Neural crest cell (in vitro differentiated cells): ENCODE measurements around the gene LIF. TPM values are rescaled to one million over a fixed set of nuclear protein-coding genes. Genes with fewer than 3 reads are reported as not detected.

Experiments used
- DNase-seq: peaks from one replicate; pipeline ENCODE4 v3.0.0; 2021; ENCODE audit warnings: low read depth, mixed read lengths, low spot score
- H3K27ac Mint-ChIP-seq: one replicate; pipeline ENCODE4 v1.8.0; 2021; ENCODE audit warnings: mild to moderate bottlenecking, mixed read lengths; ENCODE audit not compliant: unreplicated experiment
- H3K27me3 Mint-ChIP-seq: 2 replicates; pipeline ENCODE4 v1.8.0; 2021; ENCODE audit warnings: low read depth, mild to moderate bottlenecking, mixed read lengths
- H3K36me3 Mint-ChIP-seq: 2 replicates; pipeline ENCODE4 v1.8.0; 2021; ENCODE audit warnings: low read depth, mild to moderate bottlenecking, mixed read lengths
- H3K4me1 Mint-ChIP-seq: 2 replicates; pipeline ENCODE4 v1.8.0; 2021; ENCODE audit warnings: mixed read lengths
- H3K4me3 Mint-ChIP-seq: one replicate; pipeline ENCODE4 v1.8.0; 2021; ENCODE audit warnings: mild to moderate bottlenecking, mixed read lengths
- H3K9me3 Mint-ChIP-seq: 2 replicates; pipeline ENCODE4 v1.8.0; 2021; ENCODE audit warnings: mixed read lengths
- total RNA-seq: library from RNA; stranded (reverse); gene quantifications from 2 replicates; pipeline ENCODE4 v1.2.1, GENCODE V29; 2021
- TF ChIP-seq, protein P1 (sequence below): fragments of 200-600 bp; sonication (generic); conservative IDR thresholded peaks from 2 replicates; pipeline ENCODE4 v1.5.0; 2021; ENCODE audit warnings: antibody characterized with exemption, mild to moderate bottlenecking

The LIF gene
- total RNA-seq, 1 donor from 2014 or later, result 1.1 TPM

- DNase-seq, result no peak
- Mint-ChIP-seq H3K9me3 (no peaks in the 10 kb centered on the region), H3K27ac (no peak overlapping the region), H3K27me3 (no peaks in the 10 kb centered on the region), H3K4me1 (peaks cover 5% of the 10 kb centered on the region), H3K36me3 (no peaks in the 10 kb centered on the region), H3K4me3 (no peak overlapping the region)
- TF ChIP-seq, protein P1, sequence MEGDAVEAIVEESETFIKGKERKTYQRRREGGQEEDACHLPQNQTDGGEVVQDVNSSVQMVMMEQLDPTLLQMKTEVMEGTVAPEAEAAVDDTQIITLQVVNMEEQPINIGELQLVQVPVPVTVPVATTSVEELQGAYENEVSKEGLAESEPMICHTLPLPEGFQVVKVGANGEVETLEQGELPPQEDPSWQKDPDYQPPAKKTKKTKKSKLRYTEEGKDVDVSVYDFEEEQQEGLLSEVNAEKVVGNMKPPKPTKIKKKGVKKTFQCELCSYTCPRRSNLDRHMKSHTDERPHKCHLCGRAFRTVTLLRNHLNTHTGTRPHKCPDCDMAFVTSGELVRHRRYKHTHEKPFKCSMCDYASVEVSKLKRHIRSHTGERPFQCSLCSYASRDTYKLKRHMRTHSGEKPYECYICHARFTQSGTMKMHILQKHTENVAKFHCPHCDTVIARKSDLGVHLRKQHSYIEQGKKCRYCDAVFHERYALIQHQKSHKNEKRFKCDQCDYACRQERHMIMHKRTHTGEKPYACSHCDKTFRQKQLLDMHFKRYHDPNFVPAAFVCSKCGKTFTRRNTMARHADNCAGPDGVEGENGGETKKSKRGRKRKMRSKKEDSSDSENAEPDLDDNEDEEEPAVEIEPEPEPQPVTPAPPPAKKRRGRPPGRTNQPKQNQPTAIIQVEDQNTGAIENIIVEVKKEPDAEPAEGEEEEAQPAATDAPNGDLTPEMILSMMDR, result no peak
These were observed 15.6 kb upstream of the LIF start for GRCh38 chr22:30262112-30262511.

DNA sequence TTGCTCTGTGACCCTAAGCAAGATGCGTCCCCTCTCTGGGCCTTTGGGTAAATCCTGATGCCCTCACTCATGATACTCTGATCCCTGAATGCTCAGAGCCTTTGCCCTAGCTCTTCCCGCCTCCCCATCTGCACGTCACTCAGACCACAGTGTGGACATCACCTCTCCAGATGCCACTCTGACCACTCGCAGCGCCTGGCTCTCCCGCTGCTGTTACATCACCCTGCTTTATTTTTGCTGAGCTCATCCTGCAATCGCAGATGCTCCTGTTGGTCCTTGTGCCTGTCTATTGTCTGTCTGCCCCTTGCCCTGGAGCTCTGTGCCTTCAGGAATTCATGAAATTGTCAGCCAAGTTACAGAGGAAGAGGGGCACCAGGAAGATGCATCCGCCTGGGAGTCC lies 14.6 kb upstream of the LIF start:
- TF ChIP-seq, protein P1, result no peak
- Mint-ChIP-seq H3K27ac (no peak overlapping the region), H3K4me3 (no peak overlapping the region), H3K27me3 (no peaks in the 10 kb centered on the region), H3K9me3 (no peaks in the 10 kb centered on the region), H3K4me1 (peaks cover 12% of the 10 kb centered on the region), H3K36me3 (no peaks in the 10 kb centered on the region)
- DNase-seq, result no peak

- H3K27me3 Mint-ChIP-seq, result no peaks in the 10 kb centered on the region
- H3K4me1 Mint-ChIP-seq, result peaks cover 15% of the 10 kb centered on the region
These were observed 14.1 kb upstream of the LIF start for GRCh38 chr22:30260682-30261081.

GRCh38 chr22:30260276-30260675 lies 13.7 kb upstream of the LIF start:
- Mint-ChIP-seq H3K27ac (no peak overlapping the region), H3K36me3 (no peaks in the 10 kb centered on the region), H3K9me3 (no peaks in the 10 kb centered on the region), H3K4me3 (no peak overlapping the region), H3K27me3 (no peaks in the 10 kb centered on the region), H3K4me1 (peaks cover 15% of the 10 kb centered on the region)
- no peak for DNase-seq
- TF ChIP-seq, protein P1, result no peak

More at GRCh38 chr22:30260682-30261081, 14.1 kb upstream of the LIF start:
- H3K27ac Mint-ChIP-seq, result no peak overlapping the region
- no peaks in the 10 kb centered on the region for H3K36me3 Mint-ChIP-seq
- DNase-seq, result no peak
- H3K9me3 Mint-ChIP-seq, result no peaks in the 10 kb centered on the region
- H3K4me3 Mint-ChIP-seq, result no peak overlapping the region
- TF ChIP-seq, protein P1, result no peak

GRCh38 chr22:30254314-30254713 lies 7.8 kb upstream of the LIF start:
- TF ChIP-seq, protein P1, result no peak
- no peak overlapping the region for H3K27ac Mint-ChIP-seq

More at GRCh38 chr22:30254314-30254713, 7.8 kb upstream of the LIF start:
- no peak for DNase-seq
- Mint-ChIP-seq H3K36me3 (no peaks in the 10 kb centered on the region), H3K4me3 (no peak overlapping the region), H3K9me3 (no peaks in the 10 kb centered on the region), H3K27me3 (peaks cover 21% of the 10 kb centered on the region), H3K4me1 (peaks cover 35% of the 10 kb centered on the region)
